ENCODE measurements around the gene ULK1. TPM values are rescaled to one million over a fixed set of nuclear protein-coding genes. Genes with fewer than 3 reads are reported as not detected.

Gene ULK1
- total RNA-seq, 4 donors from 2014 or later: 17.5 to 140 (median 28.0) TPM

GRCh38 chr12:131904346-131904745 lies 9.9 kb downstream of the ULK1 start:
- intact Hi-C loops (cut with DNase I; ENCODE audit: low total_unique reads) (no loop called here), in situ Hi-C loops (cut with MboI; ENCODE audit: low pct_ligation_motif_present in 1 of 4, low pct_unique_long_range_greater_than_20kb in 1 of 4, low sequenced_read_pairs in 3 of 4) (no loop called here)
- Histone ChIP-seq H3K27ac (no peak overlapping the region), H3K4me1 (peaks cover 13 to 17% (median 14%) of the 10 kb centered on the region in 4 donors), H3K9me3 (no peaks in the 10 kb centered on the region), H3K36me3 (peaks cover 0 to 10% (median 4%) of the 10 kb centered on the region in 4 donors), H3K27me3 (no peaks in the 10 kb centered on the region), H3K4me3 (no peak overlapping the region)
- no peak for DNase-seq
- no peak for TF ChIP-seq POLR2AphosphoS5 (IDR thresholded peaks at IDR 0.05)
- no peak for TF ChIP-seq CTCF (IDR thresholded peaks at IDR 0.05)
- TF ChIP-seq POLR2A (IDR thresholded peaks at IDR 0.05): no peak
- no peak for TF ChIP-seq EP300 (IDR thresholded peaks at IDR 0.05; ENCODE audit: low read depth)
- WGBS, 2 donors (ENCODE audit: low coverage in 1 of 2): 75 to 85% methylated on average over 4 to 5 of the region's 5 CpGs

GRCh38 chr12:131905081-131905629 lies 10.7 kb downstream of the ULK1 start:
- 70 to 90% methylated on average over 2 to 12 of the region's 13 CpGs for WGBS, 2 donors (ENCODE audit: low coverage in 1 of 2)
- TF ChIP-seq EP300 (IDR thresholded peaks at IDR 0.05; ENCODE audit: low read depth) (no peak), POLR2AphosphoS5 (IDR thresholded peaks at IDR 0.05) (no peak), CTCF (IDR thresholded peaks at IDR 0.05) (no peak), POLR2A (IDR thresholded peaks at IDR 0.05) (no peak)
- H3K27me3 ChIP-seq: no peaks in the 10 kb centered on the region
- no peak overlapping the region for H3K27ac ChIP-seq
- H3K9me3 ChIP-seq: no peaks in the 10 kb centered on the region
- intact Hi-C loops (cut with DNase I; ENCODE audit: low total_unique reads) (no loop called here), in situ Hi-C loops (cut with MboI; ENCODE audit: low pct_ligation_motif_present in 1 of 4, low pct_unique_long_range_greater_than_20kb in 1 of 4, low sequenced_read_pairs in 3 of 4) (no loop called here)
- H3K36me3 ChIP-seq: peaks cover 0 to 16% (median 6%) of the 10 kb centered on the region in 4 donors
- DNase-seq: no peak
- peaks cover 13 to 17% (median 14%) of the 10 kb centered on the region in 4 donors for H3K4me1 ChIP-seq
- H3K4me3 ChIP-seq: no peak overlapping the region

- Histone ChIP-seq H3K4me3 (no peak overlapping the region), H3K9me3 (no peaks in the 10 kb centered on the region), H3K36me3 (peaks cover 0 to 20% (median 6%) of the 10 kb centered on the region in 4 donors), H3K27me3 (no peaks in the 10 kb centered on the region), H3K4me1 (peaks cover 13 to 17% (median 14%) of the 10 kb centered on the region in 4 donors), H3K27ac (no peak overlapping the region)
- no peak for DNase-seq
- TF ChIP-seq POLR2AphosphoS5 (IDR thresholded peaks at IDR 0.05): no peak
- no peak for TF ChIP-seq EP300 (IDR thresholded peaks at IDR 0.05; ENCODE audit: low read depth)
- no peak for TF ChIP-seq CTCF (IDR thresholded peaks at IDR 0.05)
- no peak for TF ChIP-seq POLR2A (IDR thresholded peaks at IDR 0.05)
- 88% methylated on average over 15 of the region's 15 CpGs; no CpG with 5 or more reads in 1 of the 2 donors for WGBS, 2 donors (ENCODE audit: low coverage in 1 of 2)
- in situ Hi-C loops (cut with MboI; ENCODE audit: low pct_ligation_motif_present in 1 of 4, low pct_unique_long_range_greater_than_20kb in 1 of 4, low sequenced_read_pairs in 3 of 4): no loop called here
- intact Hi-C loops (cut with DNase I; ENCODE audit: low total_unique reads): no loop called here
Observed at GRCh38 chr12:131905630-131906091, 11.2 kb downstream of the ULK1 start.

GRCh38 chr12:131907379-131908091 lies 13.1 kb downstream of the ULK1 start:
- in situ Hi-C loops (cut with MboI; ENCODE audit: low pct_ligation_motif_present in 1 of 4, low pct_unique_long_range_greater_than_20kb in 1 of 4, low sequenced_read_pairs in 3 of 4) (no loop called here), intact Hi-C loops (cut with DNase I; ENCODE audit: low total_unique reads) (no loop called here)
- DNase-seq: no peak
- Histone ChIP-seq H3K4me1 (peaks cover 2 to 12% (median 7%) of the 10 kb centered on the region in 4 donors), H3K9me3 (no peaks in the 10 kb centered on the region), H3K27ac (no peak overlapping the region), H3K36me3 (peaks cover 0 to 24% (median 6%) of the 10 kb centered on the region in 4 donors), H3K4me3 (no peak overlapping the region), H3K27me3 (no peaks in the 10 kb centered on the region)
- 91% methylated on average over 31 of the region's 31 CpGs; no CpG with 5 or more reads in 1 of the 2 donors for WGBS, 2 donors (ENCODE audit: low coverage in 1 of 2)
- TF ChIP-seq EP300 (IDR thresholded peaks at IDR 0.05; ENCODE audit: low read depth): no peak
- TF ChIP-seq POLR2AphosphoS5 (IDR thresholded peaks at IDR 0.05): no peak
- TF ChIP-seq POLR2A (IDR thresholded peaks at IDR 0.05): no peak
- TF ChIP-seq CTCF (IDR thresholded peaks at IDR 0.05): no peak
